IMR-90 (cell line): ENCODE measurements around the gene MLLT1. TPM values are rescaled to one million over a fixed set of nuclear protein-coding genes. Genes with fewer than 3 reads are reported as not detected.

Experiments
- ATAC-seq: fragments of 200-7000 bp; cut with Tn5 transposase; 2 replicates; pipeline ENCODE4 v1.9.1; 2020; ENCODE audit warnings: low read depth, mild to moderate bottlenecking, moderate library complexity
- BruUV-seq: library from RNA; stranded (reverse); fragments of 400-500 nt; replicated peaks from 2 replicates; lab custom pipeline; 2021; lab: Mats Ljungman, UMichigan
- CTCF ChIA-PET: fragments of 300-600 bp; formaldehyde crosslinking; extraction: SDS; loops from one replicate; lab custom pipeline; 2021; ENCODE audit warnings: antibody characterized with exemption; lab: Yijun Ruan, JAX
- POLR2A ChIA-PET: fragments of 300-600 bp; sonication (Branson Sonifier 250); formaldehyde crosslinking; loops from one replicate; lab custom pipeline; 2022; ENCODE audit warnings: antibody characterized with exemption; ENCODE audit not compliant: unreplicated experiment; lab: Charles Lee
- DNase-seq: peaks from one replicate; pipeline ENCODE4 v3.0.0; 2013
- H2AFZ ChIP-seq: replicated peaks from 2 replicates; pipeline ENCODE3; 2013; ENCODE audit warnings: low read length, mild to moderate bottlenecking; ENCODE audit not compliant: poor library complexity
- H2AK5ac ChIP-seq: 2 replicates; pipeline ENCODE4 v1.6.1; 2013; ENCODE audit warnings: low read depth, low read length, inconsistent platforms
- H2AK9ac ChIP-seq: replicated peaks from 2 replicates; pipeline ENCODE3; 2013; ENCODE audit warnings: mild to moderate bottlenecking, low read depth, low read length, moderate library complexity; ENCODE audit not compliant: poor library complexity
- H2BK120ac ChIP-seq: 2 replicates; pipeline ENCODE4 v1.6.1; 2013; ENCODE audit warnings: low read depth, low read length, inconsistent platforms
- H2BK15ac ChIP-seq: 3 replicates; pipeline ENCODE4 v1.6.1; 2013; ENCODE audit warnings: low read depth, low read length, inconsistent platforms
- H2BK20ac ChIP-seq: 2 replicates; pipeline ENCODE4 v1.6.1; 2013; ENCODE audit warnings: low read depth, mild to moderate bottlenecking, inconsistent platforms, low read length, moderate library complexity
- H2BK5ac ChIP-seq: 2 replicates; pipeline ENCODE4 v1.6.1; 2013; ENCODE audit warnings: mild to moderate bottlenecking, low read depth, low read length, inconsistent platforms; ENCODE audit not compliant: poor library complexity, severe bottlenecking
- H3K14ac ChIP-seq: replicated peaks from 2 replicates; pipeline ENCODE4 v1.6.1; 2013; ENCODE audit warnings: low read depth, low read length, inconsistent platforms
- H3K18ac ChIP-seq: 2 replicates; pipeline ENCODE4 v1.6.1; 2013; ENCODE audit warnings: low read depth, low read length, control low read depth
- H3K23ac ChIP-seq: 2 replicates; pipeline ENCODE4 v1.6.1; 2013; ENCODE audit warnings: low read depth, low read length, inconsistent platforms
- H3K27ac ChIP-seq: 2 replicates; pipeline ENCODE4 v1.5.1; 2013; ENCODE audit warnings: mild to moderate bottlenecking, control low read depth, low read length; ENCODE audit not compliant: insufficient read depth
- H3K27me3 ChIP-seq: 2 replicates; pipeline ENCODE4 v1.6.1; 2013; ENCODE audit warnings: low read length; ENCODE audit not compliant: control insufficient read depth, insufficient read depth
- H3K36me3 ChIP-seq: 2 replicates; pipeline ENCODE4 v1.6.1; 2013; ENCODE audit warnings: low read length, mixed read lengths; ENCODE audit not compliant: control insufficient read depth, insufficient read depth
- H3K4ac ChIP-seq: 2 replicates; pipeline ENCODE4 v1.6.1; 2013; ENCODE audit warnings: low read depth, low read length, inconsistent platforms
- H3K4me1 ChIP-seq: 2 replicates; pipeline ENCODE4 v1.6.1; 2013; ENCODE audit warnings: low read length, mixed read lengths; ENCODE audit not compliant: control insufficient read depth, insufficient read depth
- H3K4me2 ChIP-seq: 2 replicates; pipeline ENCODE4 v1.6.1; 2013; ENCODE audit warnings: low read depth, mild to moderate bottlenecking, control low read depth, low read length, moderate library complexity
- H3K4me3 ChIP-seq: 2 replicates; pipeline ENCODE4 v1.5.1; 2013; ENCODE audit warnings: low read depth, mild to moderate bottlenecking, control low read depth, low read length, moderate library complexity; ENCODE audit not compliant: insufficient read depth
- H3K56ac ChIP-seq: 2 replicates; pipeline ENCODE4 v1.6.1; 2013; ENCODE audit warnings: low read length, inconsistent platforms; ENCODE audit not compliant: insufficient read depth; ENCODE audit errors: extremely low read depth
- H3K79me1 ChIP-seq, 2 experiments: 2 replicates each; pipeline ENCODE4 v1.6.1; 2013; ENCODE audit warnings: low read length in 2 of 2, inconsistent platforms in 1 of 2, low read depth in 1 of 2
- H3K9ac ChIP-seq: 2 replicates; pipeline ENCODE4 v1.6.1; 2013; ENCODE audit warnings: low read depth, low read length, control low read depth
- H3K9me1 ChIP-seq: 2 replicates; pipeline ENCODE4 v1.6.1; 2013; ENCODE audit warnings: low read length, inconsistent platforms; ENCODE audit not compliant: insufficient read depth
- H3K9me3 ChIP-seq: 2 replicates; pipeline ENCODE4 v1.6.1; 2013; ENCODE audit warnings: low read length; ENCODE audit not compliant: control insufficient read depth, insufficient read depth
- H4K20me1 ChIP-seq: 2 replicates; pipeline ENCODE4 v1.6.1; 2013; ENCODE audit warnings: low read length, inconsistent platforms; ENCODE audit not compliant: insufficient read depth
- H4K5ac ChIP-seq: 2 replicates; pipeline ENCODE4 v1.6.1; 2013; ENCODE audit warnings: mild to moderate bottlenecking, low read depth, low read length, control low read depth
- H4K8ac ChIP-seq, 2 experiments: 2 replicates each; pipeline ENCODE4 v1.6.1; 2013; ENCODE audit warnings: low read depth in 2 of 2, low read length in 2 of 2, control low read depth in 1 of 2, inconsistent platforms in 1 of 2
- H4K91ac ChIP-seq: 2 replicates; pipeline ENCODE4 v1.6.1; 2013; ENCODE audit warnings: low read depth, low read length, inconsistent platforms; ENCODE audit not compliant: insufficient read depth
- BHLHE40 ChIP-seq: fragments of 150-350 bp; IDR thresholded peaks from 2 replicates; pipeline ENCODE4 v1.6.1; 2016; ENCODE audit warnings: mild to moderate bottlenecking, low read depth, low read length
- CHD1 ChIP-seq: IDR thresholded peaks from 2 replicates; pipeline ENCODE4 v1.6.1; 2012; ENCODE audit warnings: low read depth, low read length, improper control_type of control experiment
- MAZ ChIP-seq: IDR thresholded peaks from 2 replicates; pipeline ENCODE4 v1.6.1; 2012; ENCODE audit warnings: low read depth, mild to moderate bottlenecking, low read length, improper control_type of control experiment, moderate library complexity, borderline replicate concordance
- NFE2L2 ChIP-seq: fragments of 150-350 bp; IDR thresholded peaks from 2 replicates; pipeline ENCODE4 v1.6.1; 2016; ENCODE audit warnings: low read depth, mild to moderate bottlenecking, low read length
- POLR2A ChIP-seq: IDR thresholded peaks from 2 replicates; pipeline ENCODE4 v1.6.1; 2012; ENCODE audit warnings: mild to moderate bottlenecking, low read depth, low read length
- WGBS, 2 experiments: methylation state at CpG; one replicate each; pipeline versions ENCODE4 v1.1.5 to v1.1.7; 2013; ENCODE audit warnings: missing lambda C conversion rate in 2 of 2; ENCODE audit not compliant: insufficient read length in 1 of 2; ENCODE audit errors: extremely low coverage in 2 of 2; 5-methylcytosine and 5-hydroxymethylcytosine counted together
- dilution Hi-C: fragments of 300-500 bp; cut with HindIII; formaldehyde crosslinking; loops from one replicate; pipeline ENCODE4 v1.14.3; 2018; ENCODE audit warnings: low sequenced_read_pairs; ENCODE audit not compliant: unreplicated experiment
- in situ Hi-C: fragments of 300-500 bp; cut with MboI; formaldehyde crosslinking; loops from 3 replicates; pipeline ENCODE4 v1.14.3; 2019; ENCODE audit warnings: low sequenced_read_pairs, inconsistent platforms, mixed read lengths
- intact Hi-C: fragments of 100-400 bp; cut with micrococcal nuclease; formaldehyde crosslinking; loops from 2 replicates; pipeline ENCODE4 v1.10.0; 2022
- polyA plus RNA-seq, 3 experiments: library from polyadenylated mRNA; depleted of rRNA; stranded (reverse); fragments of >200 nt; gene quantifications; 2 replicates each; pipeline ENCODE4 v1.2.3, GENCODE V29; 2012; ENCODE audit warnings: low replicate concordance in 1 of 3
- total RNA-seq: library from RNA; depleted of rRNA; stranded (reverse); fragments of >200 nt; gene quantifications from 2 replicates; pipeline ENCODE4 v1.2.3, GENCODE V29; 2012

Gene MLLT1
- total and polyA plus RNA-seq, 2 of the 4 experiments (the other 2 are of a cell fraction), result 1.3 to 30.6 TPM

GRCh38 chr19:6223461-6224307 lies 56.1 kb downstream of the MLLT1 start:
- Histone ChIP-seq H3K18ac (no peak overlapping the region), H3K4me2 (no peak overlapping the region), H3K79me1 (peaks cover 14 to 72% of the 10 kb centered on the region in 2 experiments), H3K9ac (no peak overlapping the region), H4K20me1 (peaks cover 53% of the 10 kb centered on the region), H4K91ac (no peak overlapping the region), H3K4me1 (peaks cover 15% of the 10 kb centered on the region), H3K23ac (no peak overlapping the region), H3K27me3 (no peaks in the 10 kb centered on the region), H3K56ac (no peak overlapping the region), H2AK9ac (no peak overlapping the region), H3K4me3 (no peak overlapping the region), H2BK15ac (no peak overlapping the region), H3K9me1 (no peaks in the 10 kb centered on the region), H3K36me3 (peaks cover 43% of the 10 kb centered on the region), H2AFZ (peak overlapping the region; percentile 33), H2BK5ac (no peak overlapping the region), H2BK20ac (no peak overlapping the region), H2BK120ac (no peak overlapping the region), H4K5ac (no peak overlapping the region), H2AK5ac (no peak overlapping the region), H3K4ac (no peak overlapping the region), H3K9me3 (no peaks in the 10 kb centered on the region), H3K14ac (no peak overlapping the region), H3K27ac (no peak overlapping the region), H4K8ac (no peak overlapping the region)
- TF ChIP-seq NFE2L2, result no peak
- TF ChIP-seq MAZ, result no peak
- no peak for TF ChIP-seq POLR2A
- TF ChIP-seq BHLHE40, result no peak
- TF ChIP-seq CHD1, result no peak
- DNase-seq (no peak), ATAC-seq (no peak)
- 87% methylated on average over 3 of the region's 18 CpGs; no CpG with 5 or more reads in 1 of the 2 experiments for WGBS, 2 experiments
- intact Hi-C loops, result no loop called here
- ChIA-PET POLR2A (no interaction called here), CTCF (no interaction called here)
- BruUV-seq, result no TSS peak
- dilution Hi-C loops, result no loop called here
- in situ Hi-C loops, result loop anchor here (10.0 kb wide), 1 partner anchor 51 kb away; the partner anchor contains the start of gene MLLT1
